H9 (cell line): ENCODE measurements around the gene SUPT5H. TPM values are rescaled to one million over a fixed set of nuclear protein-coding genes. Genes with fewer than 3 reads are reported as not detected.

ENCODE experiments used
- DNase-seq: peaks from one replicate; pipeline ENCODE4 v3.0.0-alpha.2; 2017
- H2AFZ ChIP-seq: one replicate; pipeline ENCODE4 v1.6.1; 2013; ENCODE audit warnings: mild to moderate bottlenecking, low read length, control low read depth, moderate library complexity
- H2AK5ac ChIP-seq: 2 replicates; pipeline ENCODE4 v1.6.1; 2013; ENCODE audit warnings: low read length, control low read depth, mixed read lengths; ENCODE audit not compliant: insufficient read length
- H2BK120ac ChIP-seq: one replicate; pipeline ENCODE4 v1.6.1; 2013; ENCODE audit warnings: low read depth, mild to moderate bottlenecking, low read length, control low read depth, inconsistent platforms; ENCODE audit not compliant: poor library complexity, severe bottlenecking
- H2BK12ac ChIP-seq: 2 replicates; pipeline ENCODE4 v1.6.1; 2013; ENCODE audit warnings: low read length, control low read depth, mixed read lengths, low read depth; ENCODE audit not compliant: insufficient read length
- H2BK15ac ChIP-seq: 2 replicates; pipeline ENCODE4 v1.6.1; 2013; ENCODE audit warnings: low read depth, low read length, control low read depth
- H2BK20ac ChIP-seq: one replicate; pipeline ENCODE4 v1.6.1; 2013; ENCODE audit warnings: low read depth, mild to moderate bottlenecking, low read length, control low read depth, inconsistent platforms; ENCODE audit not compliant: poor library complexity, severe bottlenecking
- H2BK5ac ChIP-seq: 2 replicates; pipeline ENCODE4 v1.6.1; 2013; ENCODE audit warnings: low read length, control low read depth, mixed read lengths; ENCODE audit not compliant: insufficient read length
- H3K14ac ChIP-seq: 2 replicates; pipeline ENCODE4 v1.6.1; 2013; ENCODE audit warnings: low read length, control low read depth; ENCODE audit not compliant: insufficient read depth
- H3K18ac ChIP-seq: 2 replicates; pipeline ENCODE4 v1.6.1; 2013; ENCODE audit warnings: low read depth, mild to moderate bottlenecking, mixed read lengths, low read length, control low read depth; ENCODE audit not compliant: insufficient read length
- H3K23ac ChIP-seq: 2 replicates; pipeline ENCODE4 v1.6.1; 2013; ENCODE audit warnings: low read length, control low read depth, mixed read lengths, low read depth; ENCODE audit not compliant: insufficient read length
- H3K23me2 ChIP-seq: 2 replicates; pipeline ENCODE4 v1.6.1; 2013; ENCODE audit warnings: low read depth, mild to moderate bottlenecking, mixed read lengths, low read length, control low read depth; ENCODE audit not compliant: insufficient read length, poor library complexity, severe bottlenecking
- H3K27ac ChIP-seq: 2 replicates; pipeline ENCODE4 v1.5.1; 2013; ENCODE audit warnings: low read length, control low read depth, mixed read lengths, low read depth; ENCODE audit not compliant: insufficient read length
- H3K27me3 ChIP-seq: 2 replicates; pipeline ENCODE4 v1.6.1; 2013; ENCODE audit warnings: low read length, control low read depth, inconsistent platforms; ENCODE audit not compliant: insufficient read depth
- H3K4ac ChIP-seq: 2 replicates; pipeline ENCODE4 v1.6.1; 2013; ENCODE audit warnings: low read depth, mild to moderate bottlenecking, control low read depth, inconsistent platforms, low read length, moderate library complexity
- H3K4me1 ChIP-seq: 2 replicates; pipeline ENCODE4 v1.6.1; 2013; ENCODE audit warnings: low read length, control low read depth, inconsistent platforms; ENCODE audit not compliant: insufficient read depth
- H3K4me2 ChIP-seq: 2 replicates; pipeline ENCODE4 v1.6.1; 2013; ENCODE audit warnings: low read length, control low read depth, mixed read lengths; ENCODE audit not compliant: insufficient read length, insufficient read depth
- H3K56ac ChIP-seq: 2 replicates; pipeline ENCODE4 v1.6.1; 2013; ENCODE audit warnings: low read depth, mild to moderate bottlenecking, mixed read lengths, low read length, control low read depth; ENCODE audit not compliant: insufficient read length
- H3K79me1 ChIP-seq: 2 replicates; pipeline ENCODE4 v1.6.1; 2013; ENCODE audit warnings: low read depth, mild to moderate bottlenecking, moderate library complexity, low read length, control low read depth, inconsistent platforms; ENCODE audit not compliant: insufficient read depth, poor library complexity, severe bottlenecking
- H3K79me2 ChIP-seq: 2 replicates; pipeline ENCODE4 v1.6.1; 2013; ENCODE audit warnings: low read length, control low read depth, inconsistent platforms; ENCODE audit not compliant: insufficient read depth
- H3K9ac ChIP-seq: 2 replicates; pipeline ENCODE4 v1.6.1; 2013; ENCODE audit warnings: low read length, control low read depth, mixed read lengths; ENCODE audit not compliant: insufficient read length; ENCODE audit errors: extremely low read depth
- H3K9me3 ChIP-seq: one replicate; pipeline ENCODE4 v1.6.1; 2013; ENCODE audit warnings: low read depth, low read length, inconsistent platforms; ENCODE audit not compliant: control insufficient read depth
- H3T11ph ChIP-seq: one replicate; pipeline ENCODE4 v1.6.1; 2013; ENCODE audit warnings: mild to moderate bottlenecking, low read length, control low read depth, inconsistent platforms
- H4K20me1 ChIP-seq: one replicate; pipeline ENCODE4 v1.6.1; 2013; ENCODE audit not compliant: control insufficient read depth, insufficient read length, insufficient read depth
- H4K5ac ChIP-seq: 2 replicates; pipeline ENCODE4 v1.6.1; 2013; ENCODE audit warnings: low read depth, mild to moderate bottlenecking, mixed read lengths, low read length, control low read depth; ENCODE audit not compliant: insufficient read length
- H4K8ac ChIP-seq: replicated peaks from 2 replicates; pipeline ENCODE4 v1.6.1; 2013; ENCODE audit warnings: low read length, control low read depth, mixed read lengths, low read depth; ENCODE audit not compliant: insufficient read length
- H4K91ac ChIP-seq: 2 replicates; pipeline ENCODE4 v1.6.1; 2013; ENCODE audit warnings: low read depth, mild to moderate bottlenecking, moderate library complexity, mixed read lengths, low read length, control low read depth; ENCODE audit not compliant: insufficient read length
- H3K27ac Mint-ChIP-seq, 3 experiments: 2 replicates in 2 of 3; 3 replicates in 1 of 3; pipeline ENCODE4 v1.8.0; 2020 to 2021; ENCODE audit warnings: mixed read lengths in 3 of 3, mild to moderate bottlenecking in 1 of 3, moderate library complexity in 1 of 3
- H3K27me3 Mint-ChIP-seq: 2 replicates; pipeline ENCODE4 v1.8.0; 2021; ENCODE audit warnings: low read depth, mild to moderate bottlenecking, moderate library complexity, mixed read lengths
- H3K36me3 Mint-ChIP-seq, 3 experiments: 2 replicates in 2 of 3; 3 replicates in 1 of 3; pipeline ENCODE4 v1.8.0; 2020 to 2021; ENCODE audit warnings: low read depth in 3 of 3, mixed read lengths in 3 of 3; ENCODE audit not compliant: insufficient read depth in 1 of 3
- H3K4me1 Mint-ChIP-seq, 2 experiments: 2 replicates each; pipeline ENCODE4 v1.8.0; 2020; ENCODE audit warnings: mixed read lengths in 2 of 2
- H3K4me3 Mint-ChIP-seq, 2 experiments: 2 replicates in 1 of 2; 3 replicates in 1 of 2; pipeline ENCODE4 v1.8.0; 2020 to 2021; ENCODE audit warnings: mild to moderate bottlenecking in 2 of 2, mixed read lengths in 2 of 2, moderate library complexity in 1 of 2
- H3K9me3 Mint-ChIP-seq, 2 experiments: 2 replicates in 1 of 2; 3 replicates in 1 of 2; pipeline ENCODE4 v1.8.0; 2020; ENCODE audit warnings: mild to moderate bottlenecking in 2 of 2, mixed read lengths in 2 of 2, moderate library complexity in 1 of 2
- WGBS: extraction: QIAGEN DNeasy Blood & Tissue Kit; methylation state at CpG from one replicate; pipeline ENCODE4 v1.1.7; 2013; ENCODE audit warnings: missing lambda C conversion rate, low lambda C conversion rate, mixed read lengths; ENCODE audit not compliant: insufficient read length; ENCODE audit errors: extremely low coverage; 5-methylcytosine and 5-hydroxymethylcytosine counted together
- total RNA-seq: library from RNA; stranded (reverse); gene quantifications from 2 replicates; pipeline ENCODE4 v1.2.1, GENCODE V29; 2021
- TF ChIP-seq, protein P1 (sequence below): fragments of 200-600 bp; sonication (generic); conservative IDR thresholded peaks from 3 replicates; pipeline ENCODE4 v1.8.0; 2021; ENCODE audit warnings: antibody characterized with exemption, mild to moderate bottlenecking

Gene SUPT5H
- total RNA-seq, 1 experiment from 2014 or later = 145 TPM

DNA sequence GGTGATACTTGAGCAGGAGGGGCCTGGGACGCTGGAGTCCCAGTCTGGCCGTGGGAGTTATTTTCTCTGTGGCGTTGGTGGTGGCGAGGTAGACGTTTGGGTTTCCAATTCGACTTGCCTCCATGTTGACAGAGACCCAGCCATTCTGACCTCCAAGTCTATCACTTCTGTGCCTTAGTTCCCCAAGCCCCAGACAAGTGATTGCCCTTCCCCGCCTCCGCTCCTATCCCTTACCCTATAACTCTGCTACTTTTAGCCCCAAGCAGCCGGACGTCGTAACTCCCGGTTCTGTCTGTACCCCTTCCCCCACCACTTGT, 35.8 kb downstream of the SUPT5H start:
- Histone ChIP-seq H2BK12ac (no peak overlapping the region), H3K4me2 (peak overlapping the region; percentile 98), H3K79me1 (peaks cover 12% of the 10 kb centered on the region), H3K18ac (peak overlapping the region; percentile 69), H3K4ac (peak overlapping the region; percentile 45), H3K9me3 (no peaks in the 10 kb centered on the region), H3K14ac (peak overlapping the region; percentile 74), H4K20me1 (no peaks in the 10 kb centered on the region), H2BK15ac (no peak overlapping the region), H3K23ac (no peak overlapping the region), H4K5ac (no peak overlapping the region), H3K4me1 (no peaks in the 10 kb centered on the region), H3K56ac (no peak overlapping the region), H3T11ph (no peak overlapping the region), H3K27me3 (no peaks in the 10 kb centered on the region), H3K79me2 (peaks cover 12% of the 10 kb centered on the region), H2AFZ (no peak overlapping the region), H2AK5ac (no peak overlapping the region), H3K9ac (peak overlapping the region; percentile 79), H2BK20ac (no peak overlapping the region), H2BK120ac (no peak overlapping the region), H3K23me2 (peaks cover 10% of the 10 kb centered on the region), H2BK5ac (peak overlapping the region; percentile 49), H4K91ac (no peak overlapping the region), H3K27ac (peak overlapping the region; percentile 26), H4K8ac (no peak overlapping the region)
- Mint-ChIP-seq H3K9me3 (no peaks in the 10 kb centered on the region; a peak in 1 of 5 replicates), H3K27ac (peak overlapping the region; percentile 84 to 99 (median 97); a peak in 6 of 7 replicates), H3K36me3 (peaks cover 24 to 57% (median 50%) of the 10 kb centered on the region in 3 experiments; a peak in 6 of 7 replicates), H3K27me3 (no peaks in the 10 kb centered on the region), H3K4me1 (peaks cover 17 to 21% of the 10 kb centered on the region in 2 experiments), H3K4me3 (peak overlapping the region; percentile 95 to 97)
- no peak for DNase-seq
- TF ChIP-seq, protein P1, sequence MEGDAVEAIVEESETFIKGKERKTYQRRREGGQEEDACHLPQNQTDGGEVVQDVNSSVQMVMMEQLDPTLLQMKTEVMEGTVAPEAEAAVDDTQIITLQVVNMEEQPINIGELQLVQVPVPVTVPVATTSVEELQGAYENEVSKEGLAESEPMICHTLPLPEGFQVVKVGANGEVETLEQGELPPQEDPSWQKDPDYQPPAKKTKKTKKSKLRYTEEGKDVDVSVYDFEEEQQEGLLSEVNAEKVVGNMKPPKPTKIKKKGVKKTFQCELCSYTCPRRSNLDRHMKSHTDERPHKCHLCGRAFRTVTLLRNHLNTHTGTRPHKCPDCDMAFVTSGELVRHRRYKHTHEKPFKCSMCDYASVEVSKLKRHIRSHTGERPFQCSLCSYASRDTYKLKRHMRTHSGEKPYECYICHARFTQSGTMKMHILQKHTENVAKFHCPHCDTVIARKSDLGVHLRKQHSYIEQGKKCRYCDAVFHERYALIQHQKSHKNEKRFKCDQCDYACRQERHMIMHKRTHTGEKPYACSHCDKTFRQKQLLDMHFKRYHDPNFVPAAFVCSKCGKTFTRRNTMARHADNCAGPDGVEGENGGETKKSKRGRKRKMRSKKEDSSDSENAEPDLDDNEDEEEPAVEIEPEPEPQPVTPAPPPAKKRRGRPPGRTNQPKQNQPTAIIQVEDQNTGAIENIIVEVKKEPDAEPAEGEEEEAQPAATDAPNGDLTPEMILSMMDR = no peak
- WGBS = no CpG with 5 or more reads among the region's 12 CpGs
